HCT116 (cell line): ENCODE data around the gene MRFAP1L1.

Experiments used
- POLR2AphosphoS5 ChIP-seq: IDR thresholded peaks from 2 replicates; pipeline ENCODE4 v1.6.1; 2011; ENCODE audit warnings: mild to moderate bottlenecking, low read depth, low read length, moderate library complexity
- TF ChIP-seq, protein P1 (sequence below), 3 experiments: fragments of 200-600 bp in 1 of 3; sonication (generic) in 1 of 3; IDR thresholded peaks in 2 of 3; conservative IDR thresholded peaks in 1 of 3; 2 replicates each; pipeline ENCODE4 v1.5.1; 2012 to 2017; ENCODE audit warnings: low read depth in 2 of 3, low read length in 2 of 3, antibody characterized with exemption in 1 of 3, borderline replicate concordance in 1 of 3, control low read depth in 1 of 3, mild to moderate bottlenecking in 1 of 3, mixed read lengths in 1 of 3, mixed run types in 1 of 3, moderate library complexity in 1 of 3; ENCODE audit not compliant: insufficient read depth in 1 of 3

DNA sequence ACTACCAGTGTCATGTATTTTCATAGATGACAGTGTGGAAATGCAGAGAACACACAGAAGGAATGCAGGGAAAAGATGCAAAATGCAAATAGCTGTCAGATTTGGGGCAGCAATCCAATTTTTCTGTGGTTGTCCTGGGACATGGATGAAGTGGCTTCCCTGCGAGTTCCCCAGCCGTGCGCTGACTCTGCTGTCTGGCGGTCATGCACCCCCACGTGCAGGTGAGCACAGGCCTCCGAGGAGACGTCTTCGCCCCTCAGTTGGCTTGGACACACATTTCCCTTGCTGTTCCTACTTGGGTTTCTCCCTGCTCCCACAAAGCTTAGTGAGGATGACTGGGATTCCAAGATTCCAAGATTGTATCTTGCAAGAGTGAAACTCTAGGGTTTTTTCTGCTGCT is 30.7 kb upstream of the MRFAP1L1 start:
- TF ChIP-seq POLR2AphosphoS5, result no peak
- TF ChIP-seq, protein P1, sequence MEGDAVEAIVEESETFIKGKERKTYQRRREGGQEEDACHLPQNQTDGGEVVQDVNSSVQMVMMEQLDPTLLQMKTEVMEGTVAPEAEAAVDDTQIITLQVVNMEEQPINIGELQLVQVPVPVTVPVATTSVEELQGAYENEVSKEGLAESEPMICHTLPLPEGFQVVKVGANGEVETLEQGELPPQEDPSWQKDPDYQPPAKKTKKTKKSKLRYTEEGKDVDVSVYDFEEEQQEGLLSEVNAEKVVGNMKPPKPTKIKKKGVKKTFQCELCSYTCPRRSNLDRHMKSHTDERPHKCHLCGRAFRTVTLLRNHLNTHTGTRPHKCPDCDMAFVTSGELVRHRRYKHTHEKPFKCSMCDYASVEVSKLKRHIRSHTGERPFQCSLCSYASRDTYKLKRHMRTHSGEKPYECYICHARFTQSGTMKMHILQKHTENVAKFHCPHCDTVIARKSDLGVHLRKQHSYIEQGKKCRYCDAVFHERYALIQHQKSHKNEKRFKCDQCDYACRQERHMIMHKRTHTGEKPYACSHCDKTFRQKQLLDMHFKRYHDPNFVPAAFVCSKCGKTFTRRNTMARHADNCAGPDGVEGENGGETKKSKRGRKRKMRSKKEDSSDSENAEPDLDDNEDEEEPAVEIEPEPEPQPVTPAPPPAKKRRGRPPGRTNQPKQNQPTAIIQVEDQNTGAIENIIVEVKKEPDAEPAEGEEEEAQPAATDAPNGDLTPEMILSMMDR (IDR thresholded peaks at IDR 0.05 in 2 of 3, conservative IDR thresholded peaks at IDR 0.05 in 1 of 3; ENCODE audit: borderline replicate concordance in 1 of 3, insufficient read depth in 1 of 3, low read depth in 2 of 3, low read length in 2 of 3), result no peak
